K562 (cell line): Measurements from ENCODE around the gene RGS3. TPM values are rescaled to one million over a fixed set of nuclear protein-coding genes. Genes with fewer than 3 reads are reported as not detected.

ENCODE experiments used
- ATAC-seq: fragments of 200-7000 bp; cut with Tn5 transposase; 3 replicates; pipeline ENCODE4 v1.9.1; 2020; ENCODE audit warnings: moderate library complexity
- BruUV-seq: library from RNA; stranded (reverse); fragments of 400-500 nt; replicated peaks from 2 replicates; lab custom pipeline; 2021; lab: Mats Ljungman, UMichigan
- CTCF ChIA-PET: fragments of 300-600 bp; formaldehyde crosslinking; extraction: SDS; loops from one replicate; lab custom pipeline; 2021; ENCODE audit warnings: low intra/inter-chr PET ratio; lab: Yijun Ruan, JAX
- POLR2A ChIA-PET: fragments of 300-600, 350-650 bp; sonication (Branson Sonifier 250); formaldehyde crosslinking; extraction: SDS; loops from one replicate; lab custom pipeline; 2021; ENCODE audit warnings: antibody characterized with exemption, inconsistent platforms; lab: Yijun Ruan, JAX
- DNase-seq, 4 experiments: peaks; one replicate each; pipeline versions ENCODE4 v3.0.0 to v3.0.0-alpha.2; 2011 to 2018; ENCODE audit warnings: low spot score in 3 of 4, mixed read lengths in 3 of 4; ENCODE audit errors: extremely low read depth in 1 of 4
- FAIRE-seq: peaks from 2 replicates; lab custom pipeline; 2011; peaks lifted over from hg19 to GRCh38; lab: Jason Lieb, UNC
- H2AFZ ChIP-seq: 2 replicates; pipeline ENCODE4 v1.6.0; 2011; ENCODE audit warnings: low read depth, low read length, control low read depth, inconsistent platforms
- H3K27ac ChIP-seq: fragments of 200-600 bp; 3 replicates; pipeline ENCODE4 v1.8.0; 2011; ENCODE audit warnings: low read depth, mild to moderate bottlenecking, control low read depth, inconsistent platforms, low read length, moderate library complexity, mixed read lengths; ENCODE audit errors: extremely low read depth
- H3K27me3 ChIP-seq, 2 experiments: fragments of 300-600 bp in 1 of 2; 2 replicates in 1 of 2; 3 replicates in 1 of 2; pipeline versions ENCODE4 v1.6.0 to v1.8.0; 2011; ENCODE audit warnings: inconsistent platforms in 2 of 2, low read length in 2 of 2, mild to moderate bottlenecking in 1 of 2, mixed read lengths in 1 of 2, moderate library complexity in 1 of 2; ENCODE audit not compliant: control insufficient read depth in 2 of 2, insufficient read depth in 2 of 2
- H3K36me3 ChIP-seq: fragments of 300-600 bp; 3 replicates; pipeline ENCODE4 v1.8.0; 2011; ENCODE audit warnings: mild to moderate bottlenecking, low read length, inconsistent platforms; ENCODE audit not compliant: control insufficient read depth, insufficient read depth
- H3K4me1 ChIP-seq, 2 experiments: fragments of 200-600 bp in 1 of 2; replicated peaks in 1 of 2; 2 replicates in 1 of 2; 3 replicates in 1 of 2; pipeline versions ENCODE4 v1.5.1 to v1.8.0; 2011; ENCODE audit warnings: inconsistent platforms in 2 of 2, low read length in 2 of 2, mild to moderate bottlenecking in 1 of 2, mixed read lengths in 1 of 2, moderate library complexity in 1 of 2; ENCODE audit not compliant: control insufficient read depth in 2 of 2, insufficient read depth in 2 of 2
- H3K4me2 ChIP-seq: 2 replicates; pipeline ENCODE4 v1.6.1; 2011; ENCODE audit warnings: low read length, control low read depth, inconsistent platforms, mixed read lengths; ENCODE audit not compliant: insufficient read depth
- H3K4me3 ChIP-seq: fragments of 200-600 bp; sonication (generic), shearing (Covaris generic); 2 replicates; pipeline ENCODE4 v1.5.1; 2016; ENCODE audit warnings: control low read depth, inconsistent platforms
- H3K79me2 ChIP-seq: fragments of 200-600 bp; 3 replicates; pipeline ENCODE4 v1.8.0; 2011; ENCODE audit warnings: low read length, inconsistent platforms; ENCODE audit not compliant: control insufficient read depth, insufficient read depth
- H3K9ac ChIP-seq, 2 experiments: 2 replicates each; pipeline versions ENCODE4 v1.6.0 to v1.6.1; 2011; ENCODE audit warnings: low read depth in 2 of 2, low read length in 2 of 2, control low read depth in 1 of 2, inconsistent platforms in 1 of 2, mild to moderate bottlenecking in 1 of 2, mixed read lengths in 1 of 2; ENCODE audit not compliant: insufficient read depth in 1 of 2
- H3K9me1 ChIP-seq: one replicate; pipeline ENCODE4 v1.6.0; 2011; ENCODE audit warnings: inconsistent platforms, mild to moderate bottlenecking, low read length, moderate library complexity; ENCODE audit not compliant: control insufficient read depth, insufficient read depth
- H3K9me3 ChIP-seq: replicated peaks from 2 replicates; pipeline ENCODE4 v1.5.1; 2011; ENCODE audit warnings: low read depth, low read length, inconsistent platforms; ENCODE audit not compliant: control insufficient read depth, insufficient read depth
- H4K20me1 ChIP-seq: replicated peaks from 2 replicates; pipeline ENCODE4 v1.6.1; 2011; ENCODE audit warnings: low read length, inconsistent platforms, mixed read lengths; ENCODE audit not compliant: control insufficient read depth, insufficient read depth
- CBX1 ChIP-seq: sonication (generic); IDR thresholded peaks from 2 replicates; pipeline ENCODE4 v1.6.1; 2016; ENCODE audit warnings: antibody characterized with exemption, low read depth, mild to moderate bottlenecking
- HSF4 ChIP-seq: fragments of 250-450 bp; sonication (Bioruptor Pico); IDR thresholded peaks from 2 replicates; pipeline ENCODE4 v2.1.2; 2022; ENCODE audit warnings: mild to moderate bottlenecking, moderate library complexity, borderline replicate concordance
- KLF13 ChIP-seq: fragments of 450-650 bp; IDR thresholded peaks from 2 replicates; pipeline ENCODE4 v1.6.1; 2016; ENCODE audit warnings: missing genetic modification characterization, low read depth, mild to moderate bottlenecking, missing compliant biosample characterization, moderate library complexity, borderline replicate concordance
- MTF1 ChIP-seq: fragments of 250-450 bp; sonication (Bioruptor Pico); IDR thresholded peaks from 2 replicates; pipeline ENCODE4 v1.9.0; 2021; ENCODE audit warnings: moderate library complexity, mild to moderate bottlenecking, inconsistent platforms, borderline replicate concordance
- MYNN ChIP-seq, 2 experiments: sonication (generic); formaldehyde crosslinking in 1 of 2; IDR thresholded peaks; 2 replicates each; pipeline versions ENCODE4 v1.5.0 to v1.6.1; 2016 to 2020; ENCODE audit warnings: antibody characterized with exemption in 1 of 2, missing genetic modification reagents in 1 of 2
- TEAD1 ChIP-seq, 2 experiments: fragments of 450-650 bp in 1 of 2; sonication (generic) in 1 of 2; formaldehyde crosslinking; IDR thresholded peaks; 2 replicates each; pipeline versions ENCODE4 v1.4.0 to v1.8.0; 2020 to 2022; ENCODE audit warnings: mild to moderate bottlenecking in 2 of 2, missing genetic modification reagents in 1 of 2
- THRAP3 ChIP-seq: fragments of 450-650 bp; IDR thresholded peaks from 2 replicates; pipeline ENCODE4 v1.6.1; 2016; ENCODE audit warnings: mild to moderate bottlenecking, inconsistent platforms, borderline replicate concordance
- ZNF449 ChIP-seq: fragments of 250-450 bp; sonication (Bioruptor Pico); IDR thresholded peaks from 2 replicates; pipeline ENCODE4 v1.8.0; 2022; ENCODE audit warnings: moderate library complexity, mild to moderate bottlenecking, inconsistent platforms
- ZNF561 ChIP-seq: fragments of 450-650 bp; formaldehyde crosslinking; conservative IDR thresholded peaks from 2 replicates; pipeline ENCODE4 v1.4.0; 2020; ENCODE audit warnings: mild to moderate bottlenecking, moderate library complexity
- ZNF699 ChIP-seq: fragments of 250-450 bp; sonication (Bioruptor Pico); IDR thresholded peaks from 2 replicates; pipeline ENCODE4 v1.8.0; 2021; ENCODE audit warnings: mild to moderate bottlenecking, moderate library complexity; ENCODE audit not compliant: insufficient replicate concordance
- WGBS: fragments of 100-300 bp; shearing (Covaris generic); methylation state at CpG from one replicate; pipeline ENCODE4 v1.1.6; 2016; ENCODE audit warnings: low coverage, mixed read lengths; ENCODE audit not compliant: insufficient coverage; ENCODE audit errors: missing lambda C conversion rate; 5-methylcytosine and 5-hydroxymethylcytosine counted together
- in situ Hi-C: fragments of 300-500 bp; cut with MboI; formaldehyde crosslinking; loops from 4 replicates; pipeline ENCODE4 v1.15.0; 2018; ENCODE audit warnings: inconsistent platforms, mixed read lengths
- intact Hi-C: fragments of 100-400 bp; cut with micrococcal nuclease; formaldehyde crosslinking; loops from 2 replicates; pipeline ENCODE4 v1.14.2; 2022
- polyA plus RNA-seq, 8 experiments: library from polyadenylated mRNA; depleted of rRNA in 4 of 8; stranded (reverse) in 5 of 8; unstranded in 3 of 8; fragments of >200 nt; fragmentation: Nextera tagmentation in 2 of 8; fragmentation: Illumina TruSeq in 1 of 8; extraction: Ambion mirVana in 2 of 8; extraction: Trizol in 1 of 8; gene quantifications; 2 replicates each; pipeline versions ENCODE4 v1.2.1 to v1.2.3, GENCODE V29; 2011 to 2014; ENCODE audit warnings: inconsistent platforms in 1 of 8, missing spikeins in 1 of 8
- total RNA-seq, 7 experiments: library from RNA; depleted of rRNA in 6 of 7; stranded (reverse); fragments of >200 nt in 6 of 7; fragmentation: Illumina TruSeq in 2 of 7; extraction: Trizol in 2 of 7; gene quantifications; 2 replicates each; pipeline versions ENCODE4 v1.2.1 to v1.2.3, GENCODE V29; 2011 to 2021; ENCODE audit warnings: low replicate concordance in 1 of 7

Gene RGS3
- total and polyA plus RNA-seq, 9 of the 15 experiments (the other 6 are each of a cell fraction or from before 2014, with no cell fraction given) = 0.08 to 2.9 (median 0.95) TPM

- Histone ChIP-seq H3K4me3 (no peak overlapping the region), H3K9me3 (no peaks in the 10 kb centered on the region), H3K9ac (no peak overlapping the region), H3K4me2 (no peak overlapping the region), H3K27me3 (peaks cover 46 to 73% of the 10 kb centered on the region in 2 experiments), H3K36me3 (no peaks in the 10 kb centered on the region), H2AFZ (no peak overlapping the region), H4K20me1 (no peaks in the 10 kb centered on the region; the same call in 1 of the 2 replicates), H3K4me1 (peaks cover 0 to 5% of the 10 kb centered on the region in 2 experiments; a peak in 1 of 5 replicates), H3K9me1 (no peaks in the 10 kb centered on the region), H3K79me2 (no peaks in the 10 kb centered on the region), H3K27ac (no peak overlapping the region)
- no TSS peak for BruUV-seq
- POLR2A ChIA-PET = no interaction called here
- no peak for TF ChIP-seq ZNF699 (CRISPR knock-in tag)
- TF ChIP-seq ZNF449 (CRISPR knock-in tag) = no peak
- no peak for TF ChIP-seq ZNF561 (CRISPR knock-in tag)
- TF ChIP-seq TEAD1 (CRISPR knock-in tag; IDR thresholded peaks at IDR 0.05) = no peak
- no peak for TF ChIP-seq KLF13
- TF ChIP-seq MYNN (IDR thresholded peaks at IDR 0.05) = no peak
- no peak for TF ChIP-seq MYNN (CRISPR knock-in tag; IDR thresholded peaks at IDR 0.05)
- no peak for TF ChIP-seq CBX1
- TF ChIP-seq THRAP3 = no peak
- TF ChIP-seq MTF1 = no peak
- TF ChIP-seq HSF4 = no peak
- under 1% methylated on average over 19 of the region's 19 CpGs for WGBS
- CTCF ChIA-PET = interaction anchor here (0.5 kb wide), 1 partner anchor 46 kb away, joined by 3 read pairs; no protein-coding TSS in a partner anchor
- in situ Hi-C loops (no loop called here), intact Hi-C loops (no loop called here)
- no peak for ATAC-seq
- no peak for FAIRE-seq
- DNase-seq = no peak
Measured at GRCh38 chr9:113507256-113507655, 43.7 kb downstream of the RGS3 start.
